ENCODE results near the gene NOL9.

NOL9 gene

GRCh38 chr1:6489383-6489765 lies 64.9 kb downstream of the NOL9 start:
- no peak for DNase-seq (ENCODE audit: low spot score)

GRCh38 chr1:6488602-6489382 lies 65.5 kb downstream of the NOL9 start:
- DNase-seq (ENCODE audit: low spot score), result no peak

- no peak for DNase-seq (ENCODE audit: low spot score)
Measured at GRCh38 chr1:6487804-6488484, 66.4 kb downstream of the NOL9 start.

- DNase-seq (ENCODE audit: low spot score), result peak; percentile 89
Measured at GRCh38 chr1:6486433-6487011, 67.8 kb downstream of the NOL9 start.

- DNase-seq (ENCODE audit: low spot score), result no peak
Measured at GRCh38 chr1:6485168-6486101, 68.9 kb downstream of the NOL9 start.

- DNase-seq (ENCODE audit: low spot score), result no peak
Measured at GRCh38 chr1:6484826-6485167, 69.5 kb downstream of the NOL9 start.

- DNase-seq (ENCODE audit: low spot score), result no peak
Measured at GRCh38 chr1:6483761-6484117, 70.6 kb downstream of the NOL9 start.

- no peak for DNase-seq (ENCODE audit: low spot score)
Measured at GRCh38 chr1:6483017-6483760, 71.1 kb downstream of the NOL9 start.

- DNase-seq (ENCODE audit: low spot score), result no peak
Measured at GRCh38 chr1:6481820-6482219, 72.5 kb downstream of the NOL9 start.

- DNase-seq (ENCODE audit: low spot score), result no peak
Measured at GRCh38 chr1:6477039-6477820, 77.1 kb downstream of the NOL9 start.

- DNase-seq (ENCODE audit: low spot score), result no peak
Measured at GRCh38 chr1:6476483-6476882, 77.8 kb downstream of the NOL9 start.

- no peak for DNase-seq (ENCODE audit: low spot score)
Measured at GRCh38 chr1:6475381-6476133, 78.8 kb downstream of the NOL9 start.

- no peak for DNase-seq (ENCODE audit: low spot score)
Measured at GRCh38 chr1:6474815-6475282, 79.5 kb downstream of the NOL9 start.

GRCh38 chr1:6473974-6474814 lies 80.1 kb downstream of the NOL9 start:
- DNase-seq (ENCODE audit: low spot score), result no peak

- DNase-seq (ENCODE audit: low spot score), result no peak
Measured at GRCh38 chr1:6473156-6473555, 81.2 kb downstream of the NOL9 start.

GRCh38 chr1:6472391-6472790 lies 81.9 kb downstream of the NOL9 start:
- DNase-seq (ENCODE audit: low spot score), result no peak

GRCh38 chr1:6471970-6472368 lies 82.3 kb downstream of the NOL9 start:
- no peak for DNase-seq (ENCODE audit: low spot score)
